ENCODE results near the gene CDC42SE2.

DNA sequence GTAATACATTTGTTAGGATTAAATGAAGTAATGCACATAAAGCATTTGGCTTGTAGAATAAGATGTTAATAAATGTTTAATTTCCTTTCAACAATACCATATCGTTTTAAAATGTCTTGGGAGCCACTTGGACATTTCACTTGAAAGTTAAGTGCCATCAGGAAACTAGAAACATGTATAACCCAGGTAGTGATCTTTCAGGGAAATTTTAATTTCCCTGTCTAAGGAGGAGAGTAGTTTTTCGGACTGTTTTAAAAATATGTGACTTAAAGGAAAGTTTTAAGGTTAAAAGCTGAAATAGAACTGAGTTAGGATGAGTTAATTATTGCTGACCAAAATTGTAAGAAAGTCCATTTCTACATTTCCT is 18.0 kb downstream of the CDC42SE2 start:
- TF ChIP-seq, protein P1, sequence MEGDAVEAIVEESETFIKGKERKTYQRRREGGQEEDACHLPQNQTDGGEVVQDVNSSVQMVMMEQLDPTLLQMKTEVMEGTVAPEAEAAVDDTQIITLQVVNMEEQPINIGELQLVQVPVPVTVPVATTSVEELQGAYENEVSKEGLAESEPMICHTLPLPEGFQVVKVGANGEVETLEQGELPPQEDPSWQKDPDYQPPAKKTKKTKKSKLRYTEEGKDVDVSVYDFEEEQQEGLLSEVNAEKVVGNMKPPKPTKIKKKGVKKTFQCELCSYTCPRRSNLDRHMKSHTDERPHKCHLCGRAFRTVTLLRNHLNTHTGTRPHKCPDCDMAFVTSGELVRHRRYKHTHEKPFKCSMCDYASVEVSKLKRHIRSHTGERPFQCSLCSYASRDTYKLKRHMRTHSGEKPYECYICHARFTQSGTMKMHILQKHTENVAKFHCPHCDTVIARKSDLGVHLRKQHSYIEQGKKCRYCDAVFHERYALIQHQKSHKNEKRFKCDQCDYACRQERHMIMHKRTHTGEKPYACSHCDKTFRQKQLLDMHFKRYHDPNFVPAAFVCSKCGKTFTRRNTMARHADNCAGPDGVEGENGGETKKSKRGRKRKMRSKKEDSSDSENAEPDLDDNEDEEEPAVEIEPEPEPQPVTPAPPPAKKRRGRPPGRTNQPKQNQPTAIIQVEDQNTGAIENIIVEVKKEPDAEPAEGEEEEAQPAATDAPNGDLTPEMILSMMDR (conservative IDR thresholded peaks at IDR 0.05), result no peak
- no peak for TF ChIP-seq EZH2 (IDR thresholded peaks at IDR 0.05; ENCODE audit: low read depth)

Measured in PC-9 (cell line).